ENCODE measurements around the gene PLA2G2F. TPM values are rescaled to one million over a fixed set of nuclear protein-coding genes. Genes with fewer than 3 reads are reported as not detected.

PLA2G2F gene
- total and polyA plus RNA-seq, 2 experiments from 2014 or later = not detected

GRCh38 chr1:20167126-20167525 lies 28.0 kb downstream of the PLA2G2F start:
- no peaks in the 10 kb centered on the region for H3K9me3 ChIP-seq (ENCODE audit: low read depth)
- H3K36me3 ChIP-seq (replicated peaks; ENCODE audit: insufficient read depth, low read depth) = no peaks in the 10 kb centered on the region
- H3K4me2 ChIP-seq = no peak overlapping the region
- no peak overlapping the region for H3K27ac ChIP-seq
- H3K79me2 ChIP-seq = no peaks in the 10 kb centered on the region
- H3K4me3 ChIP-seq = no peak overlapping the region
- no peaks in the 10 kb centered on the region for H3K9me2 ChIP-seq (replicated peaks; ENCODE audit: insufficient read depth)
- no peak overlapping the region for H2AFZ ChIP-seq
- no peaks in the 10 kb centered on the region for H3K27me3 ChIP-seq
- H3K4me1 ChIP-seq (ENCODE audit: insufficient read depth) = no peaks in the 10 kb centered on the region
- H4K20me1 ChIP-seq (ENCODE audit: insufficient read depth, poor library complexity, severe bottlenecking) = no peaks in the 10 kb centered on the region
- no peak for DNase-seq (ENCODE audit: low spot score)
- TF ChIP-seq, protein P1, sequence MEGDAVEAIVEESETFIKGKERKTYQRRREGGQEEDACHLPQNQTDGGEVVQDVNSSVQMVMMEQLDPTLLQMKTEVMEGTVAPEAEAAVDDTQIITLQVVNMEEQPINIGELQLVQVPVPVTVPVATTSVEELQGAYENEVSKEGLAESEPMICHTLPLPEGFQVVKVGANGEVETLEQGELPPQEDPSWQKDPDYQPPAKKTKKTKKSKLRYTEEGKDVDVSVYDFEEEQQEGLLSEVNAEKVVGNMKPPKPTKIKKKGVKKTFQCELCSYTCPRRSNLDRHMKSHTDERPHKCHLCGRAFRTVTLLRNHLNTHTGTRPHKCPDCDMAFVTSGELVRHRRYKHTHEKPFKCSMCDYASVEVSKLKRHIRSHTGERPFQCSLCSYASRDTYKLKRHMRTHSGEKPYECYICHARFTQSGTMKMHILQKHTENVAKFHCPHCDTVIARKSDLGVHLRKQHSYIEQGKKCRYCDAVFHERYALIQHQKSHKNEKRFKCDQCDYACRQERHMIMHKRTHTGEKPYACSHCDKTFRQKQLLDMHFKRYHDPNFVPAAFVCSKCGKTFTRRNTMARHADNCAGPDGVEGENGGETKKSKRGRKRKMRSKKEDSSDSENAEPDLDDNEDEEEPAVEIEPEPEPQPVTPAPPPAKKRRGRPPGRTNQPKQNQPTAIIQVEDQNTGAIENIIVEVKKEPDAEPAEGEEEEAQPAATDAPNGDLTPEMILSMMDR (IDR thresholded peaks at IDR 0.05; ENCODE audit: poor library complexity) = no peak
- TF ChIP-seq EZH2phosphoT487 (IDR thresholded peaks at IDR 0.05; ENCODE audit: low read depth, severe bottlenecking, unreplicated experiment) (no peak), EZH2 (IDR thresholded peaks at IDR 0.05; ENCODE audit: borderline replicate concordance) (no peak)
- 87% methylated on average over 8 of the region's 8 CpGs for WGBS (ENCODE audit: low lambda C conversion rate, missing lambda C conversion rate)

DNA sequence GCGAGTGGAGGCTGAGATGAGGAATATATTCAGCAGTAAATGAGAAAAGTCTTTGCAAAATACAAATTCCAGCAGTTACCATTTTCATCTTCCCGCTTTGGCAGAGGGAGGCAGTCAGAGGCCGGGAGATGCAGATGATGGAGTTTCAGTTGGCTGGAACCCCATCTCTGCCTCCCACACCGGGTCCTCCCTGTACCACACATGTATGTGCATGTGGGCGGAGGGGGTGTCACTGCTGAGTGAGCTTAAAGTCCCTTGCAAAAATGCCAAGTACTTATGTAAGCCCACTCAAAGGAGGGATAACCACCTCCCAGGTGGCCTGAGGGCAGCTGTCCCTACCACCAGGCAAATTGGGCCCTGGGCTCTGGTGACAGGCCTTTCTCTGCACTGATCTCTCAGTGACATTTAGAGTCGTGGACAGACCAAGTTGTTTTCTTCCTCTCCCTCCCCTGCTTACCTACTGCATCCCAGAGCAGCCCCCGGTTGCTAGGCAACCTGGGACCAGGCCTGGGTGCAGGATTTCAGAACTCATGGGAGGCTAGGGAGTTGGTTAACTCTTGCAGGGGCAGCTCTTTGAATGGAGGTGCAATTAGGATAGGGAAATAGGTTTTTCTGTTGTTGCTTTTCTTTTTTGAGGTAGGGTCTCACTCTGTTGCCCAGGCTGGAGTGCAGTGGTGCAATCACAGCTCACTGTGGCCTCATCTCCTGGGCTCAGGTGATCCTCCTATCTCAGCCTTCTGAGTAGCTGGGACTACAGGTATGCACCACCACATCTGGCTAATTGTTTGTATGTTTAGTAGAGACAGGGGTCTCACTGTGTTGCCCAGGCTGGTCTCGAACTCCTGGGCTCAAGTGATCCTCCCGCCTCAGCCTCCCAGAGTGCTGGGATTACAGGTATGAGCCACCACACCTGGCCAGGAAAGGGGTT lies 29.7 kb downstream of the PLA2G2F start:
- Histone ChIP-seq H3K36me3 (replicated peaks; ENCODE audit: insufficient read depth, low read depth) (no peaks in the 10 kb centered on the region), H3K9me2 (replicated peaks; ENCODE audit: insufficient read depth) (no peaks in the 10 kb centered on the region), H3K4me1 (ENCODE audit: insufficient read depth) (no peaks in the 10 kb centered on the region), H3K4me3 (no peak overlapping the region), H3K27me3 (no peaks in the 10 kb centered on the region), H4K20me1 (ENCODE audit: insufficient read depth, poor library complexity, severe bottlenecking) (no peaks in the 10 kb centered on the region), H3K9me3 (ENCODE audit: low read depth) (no peaks in the 10 kb centered on the region), H3K79me2 (no peaks in the 10 kb centered on the region), H3K27ac (no peak overlapping the region), H3K4me2 (no peak overlapping the region), H2AFZ (no peak overlapping the region)
- WGBS (ENCODE audit: low lambda C conversion rate, missing lambda C conversion rate) = 79% methylated on average over 9 of the region's 9 CpGs
- DNase-seq (ENCODE audit: low spot score) = no peak
- TF ChIP-seq, protein P1 (IDR thresholded peaks at IDR 0.05; ENCODE audit: poor library complexity) = no peak
- TF ChIP-seq EZH2phosphoT487 (IDR thresholded peaks at IDR 0.05; ENCODE audit: low read depth, severe bottlenecking, unreplicated experiment) (no peak), EZH2 (IDR thresholded peaks at IDR 0.05; ENCODE audit: borderline replicate concordance) (no peak)

GRCh38 chr1:20169932-20170331 lies 30.8 kb downstream of the PLA2G2F start:
- Histone ChIP-seq H3K36me3 (replicated peaks; ENCODE audit: insufficient read depth, low read depth) (no peaks in the 10 kb centered on the region), H3K79me2 (no peaks in the 10 kb centered on the region), H2AFZ (no peak overlapping the region), H3K27ac (no peak overlapping the region), H3K4me1 (ENCODE audit: insufficient read depth) (no peaks in the 10 kb centered on the region), H4K20me1 (ENCODE audit: insufficient read depth, poor library complexity, severe bottlenecking) (no peaks in the 10 kb centered on the region), H3K9me2 (replicated peaks; ENCODE audit: insufficient read depth) (no peaks in the 10 kb centered on the region), H3K4me3 (no peak overlapping the region), H3K9me3 (ENCODE audit: low read depth) (no peaks in the 10 kb centered on the region), H3K4me2 (no peak overlapping the region), H3K27me3 (no peaks in the 10 kb centered on the region)
- DNase-seq (ENCODE audit: low spot score) = no peak
- 95% methylated on average over 5 of the region's 5 CpGs for WGBS (ENCODE audit: low lambda C conversion rate, missing lambda C conversion rate)
- TF ChIP-seq, protein P1 (IDR thresholded peaks at IDR 0.05; ENCODE audit: poor library complexity) = no peak
- TF ChIP-seq EZH2 (IDR thresholded peaks at IDR 0.05; ENCODE audit: borderline replicate concordance) = no peak
- no peak for TF ChIP-seq EZH2phosphoT487 (IDR thresholded peaks at IDR 0.05; ENCODE audit: low read depth, severe bottlenecking, unreplicated experiment)

All from hepatocyte (in vitro differentiated cells).